ENCODE data around the gene PACSIN1.

PACSIN1 gene

DNA sequence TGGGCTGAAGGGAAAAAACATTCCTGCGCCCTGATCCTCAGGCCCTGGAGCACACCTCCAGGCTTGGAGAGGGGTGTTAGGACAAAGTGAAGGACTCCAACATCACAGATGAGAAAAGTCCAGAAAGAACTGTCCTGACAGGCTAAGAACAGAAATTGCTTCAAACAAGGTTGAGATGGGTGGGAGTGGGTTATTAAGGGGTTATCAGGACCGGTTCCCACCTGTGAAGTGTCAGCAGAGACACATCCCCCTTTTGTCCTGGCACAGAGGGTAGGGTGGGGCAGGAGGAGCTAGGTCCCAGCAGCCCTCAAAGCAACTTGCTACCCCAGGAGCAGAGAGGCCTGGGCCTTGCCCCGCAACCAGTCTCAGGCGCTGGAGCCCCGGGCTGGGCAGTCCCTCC, 86.7 kb downstream of the PACSIN1 start:
- H2AK5ac ChIP-seq (ENCODE audit: low read length, severe bottlenecking), result no peak overlapping the region
- no peak overlapping the region for H3K4ac ChIP-seq (ENCODE audit: low read depth in 1 of 2, low read length in 2 of 2)
- no peak overlapping the region for H3K4me2 ChIP-seq (ENCODE audit: low read length, poor library complexity, severe bottlenecking)

GRCh38 chr6:34553146-34553545, 87.3 kb downstream of the PACSIN1 start:
- H4K8ac ChIP-seq (ENCODE audit: low read length), result no peak overlapping the region
- H3K23ac ChIP-seq (ENCODE audit: low read length in 2 of 2), result no peak overlapping the region
- H3K4me1 ChIP-seq (ENCODE audit: control insufficient read depth, insufficient read depth, low read depth, low read length), result peaks cover 12% of the 10 kb centered on the region
- peaks cover 0 to 3% of the 10 kb centered on the region in 2 experiments for H3K36me3 ChIP-seq (ENCODE audit: control insufficient read depth in 1 of 2, insufficient read depth in 2 of 2, low read depth in 1 of 2, low read length in 2 of 2)
- no peak for DNase-seq
- H2BK12ac ChIP-seq (ENCODE audit: low read length in 2 of 2), result no peak overlapping the region
- H3K9ac ChIP-seq (ENCODE audit: low read length), result no peak overlapping the region
- no peak overlapping the region for H2AFZ ChIP-seq (ENCODE audit: low read depth, low read length)
- no peak overlapping the region for H3K4me3 ChIP-seq (ENCODE audit: insufficient read depth in 1 of 2, low read depth in 1 of 2, low read length in 2 of 2)
- H3K27ac ChIP-seq (ENCODE audit: low read length, poor library complexity, severe bottlenecking), result no peak overlapping the region
- H3K9me3 ChIP-seq (ENCODE audit: control insufficient read depth, low read length), result peaks cover 1% of the 10 kb centered on the region
- no peak overlapping the region for H3K14ac ChIP-seq (ENCODE audit: low read length in 2 of 2)
- no peak overlapping the region for H3K18ac ChIP-seq (ENCODE audit: low read depth in 1 of 2, low read length in 2 of 2)
- no peaks in the 10 kb centered on the region for H3K79me1 ChIP-seq (replicated peaks; ENCODE audit: low read length, poor library complexity, severe bottlenecking)
- H4K91ac ChIP-seq (ENCODE audit: low read length), result no peak overlapping the region
- peak overlapping the region; percentile 12 for H2BK15ac ChIP-seq (ENCODE audit: low read depth, poor library complexity, severe bottlenecking)
- no peak overlapping the region for H2AK5ac ChIP-seq (ENCODE audit: low read length, severe bottlenecking)
- WGBS, result 85% methylated on average over 4 of the region's 4 CpGs
- H2BK5ac ChIP-seq (ENCODE audit: low read depth, low read length, poor library complexity, severe bottlenecking), result no peak overlapping the region
- no peak overlapping the region for H3K4me2 ChIP-seq (ENCODE audit: low read length, poor library complexity, severe bottlenecking)
- no peak overlapping the region for H2BK120ac ChIP-seq (ENCODE audit: low read depth, low read length)
- H3K27me3 ChIP-seq (ENCODE audit: control insufficient read depth in 1 of 2, insufficient read depth in 1 of 2, low read length in 2 of 2), result peaks cover 0 to 61% of the 10 kb centered on the region in 2 experiments
- H3K4ac ChIP-seq (ENCODE audit: low read depth in 1 of 2, low read length in 2 of 2), result no peak overlapping the region

More for the DNA sequence above, 86.7 kb downstream of the PACSIN1 start:
- H3K9ac ChIP-seq (ENCODE audit: low read length), result no peak overlapping the region
- H4K91ac ChIP-seq (ENCODE audit: low read length), result no peak overlapping the region
- no peak overlapping the region for H2BK15ac ChIP-seq (ENCODE audit: low read depth, poor library complexity, severe bottlenecking)
- no peak overlapping the region for H2AFZ ChIP-seq (ENCODE audit: low read depth, low read length)
- no peak overlapping the region for H3K27ac ChIP-seq (ENCODE audit: low read length, poor library complexity, severe bottlenecking)
- no peak overlapping the region for H4K8ac ChIP-seq (ENCODE audit: low read length)
- DNase-seq, result no peak
- H3K23ac ChIP-seq (ENCODE audit: low read length in 2 of 2), result no peak overlapping the region
- no peak overlapping the region for H2BK120ac ChIP-seq (ENCODE audit: low read depth, low read length)
- no peak overlapping the region for H3K4me3 ChIP-seq (ENCODE audit: insufficient read depth in 1 of 2, low read depth in 1 of 2, low read length in 2 of 2)
- H2BK5ac ChIP-seq (ENCODE audit: low read depth, low read length, poor library complexity, severe bottlenecking), result no peak overlapping the region
- H3K4me1 ChIP-seq (ENCODE audit: control insufficient read depth, insufficient read depth, low read depth, low read length), result peaks cover 17% of the 10 kb centered on the region
- no peaks in the 10 kb centered on the region for H3K79me1 ChIP-seq (replicated peaks; ENCODE audit: low read length, poor library complexity, severe bottlenecking)
- peaks cover 0 to 3% of the 10 kb centered on the region in 2 experiments for H3K36me3 ChIP-seq (ENCODE audit: control insufficient read depth in 1 of 2, insufficient read depth in 2 of 2, low read depth in 1 of 2, low read length in 2 of 2)
- no peaks in the 10 kb centered on the region for H3K9me3 ChIP-seq (ENCODE audit: control insufficient read depth, low read length)
- WGBS, result 96% methylated on average over 5 of the region's 5 CpGs
- no peak overlapping the region for H3K14ac ChIP-seq (ENCODE audit: low read length in 2 of 2)
- no peak overlapping the region for H2BK12ac ChIP-seq (ENCODE audit: low read length in 2 of 2)
- no peak overlapping the region for H3K18ac ChIP-seq (ENCODE audit: low read depth in 1 of 2, low read length in 2 of 2)
- peaks cover 0 to 66% of the 10 kb centered on the region in 2 experiments for H3K27me3 ChIP-seq (ENCODE audit: control insufficient read depth in 1 of 2, insufficient read depth in 1 of 2, low read length in 2 of 2)

- no peak for DNase-seq
- Histone ChIP-seq H3K23ac (ENCODE audit: low read length in 2 of 2) (no peak overlapping the region), H3K4ac (ENCODE audit: low read depth in 1 of 2, low read length in 2 of 2) (no peak overlapping the region), H2AK5ac (ENCODE audit: low read length, severe bottlenecking) (no peak overlapping the region), H2AFZ (ENCODE audit: low read depth, low read length) (no peak overlapping the region), H3K4me3 (ENCODE audit: insufficient read depth in 1 of 2, low read depth in 1 of 2, low read length in 2 of 2) (no peak overlapping the region), H3K9me3 (ENCODE audit: control insufficient read depth, low read length) (peaks cover 7% of the 10 kb centered on the region), H3K18ac (ENCODE audit: low read depth in 1 of 2, low read length in 2 of 2) (no peak overlapping the region), H2BK120ac (ENCODE audit: low read depth, low read length) (no peak overlapping the region), H3K14ac (ENCODE audit: low read length in 2 of 2) (peak overlapping the region in 1 of 2 experiments; percentile 21), H2BK15ac (ENCODE audit: low read depth, poor library complexity, severe bottlenecking) (no peak overlapping the region), H3K79me1 (replicated peaks; ENCODE audit: low read length, poor library complexity, severe bottlenecking) (no peaks in the 10 kb centered on the region), H2BK5ac (ENCODE audit: low read depth, low read length, poor library complexity, severe bottlenecking) (no peak overlapping the region), H4K8ac (ENCODE audit: low read length) (no peak overlapping the region), H3K27me3 (ENCODE audit: control insufficient read depth in 1 of 2, insufficient read depth in 1 of 2, low read length in 2 of 2) (peaks cover 0 to 55% of the 10 kb centered on the region in 2 experiments), H3K27ac (ENCODE audit: low read length, poor library complexity, severe bottlenecking) (no peak overlapping the region), H3K9ac (ENCODE audit: low read length) (no peak overlapping the region), H3K4me1 (ENCODE audit: control insufficient read depth, insufficient read depth, low read depth, low read length) (peaks cover 11% of the 10 kb centered on the region), H4K91ac (ENCODE audit: low read length) (no peak overlapping the region), H2BK12ac (ENCODE audit: low read length in 2 of 2) (no peak overlapping the region), H3K4me2 (ENCODE audit: low read length, poor library complexity, severe bottlenecking) (no peak overlapping the region), H3K36me3 (ENCODE audit: control insufficient read depth in 1 of 2, insufficient read depth in 2 of 2, low read depth in 1 of 2, low read length in 2 of 2) (peaks cover 0 to 3% of the 10 kb centered on the region in 2 experiments)
- WGBS, result 63% methylated on average over 9 of the region's 10 CpGs
Observed at GRCh38 chr6:34553750-34554149, 87.9 kb downstream of the PACSIN1 start.

- Histone ChIP-seq H3K4me1 (ENCODE audit: control insufficient read depth, insufficient read depth, low read depth, low read length) (peaks cover 11% of the 10 kb centered on the region), H3K27ac (ENCODE audit: low read length, poor library complexity, severe bottlenecking) (no peak overlapping the region), H3K79me1 (replicated peaks; ENCODE audit: low read length, poor library complexity, severe bottlenecking) (no peaks in the 10 kb centered on the region), H3K14ac (ENCODE audit: low read length in 2 of 2) (peak overlapping the region in 1 of 2 experiments; percentile 94), H3K4me3 (ENCODE audit: insufficient read depth in 1 of 2, low read depth in 1 of 2, low read length in 2 of 2) (peak overlapping the region in 1 of 2 experiments; percentile 7), H3K27me3 (ENCODE audit: control insufficient read depth in 1 of 2, insufficient read depth in 1 of 2, low read length in 2 of 2) (peaks cover 0 to 52% of the 10 kb centered on the region in 2 experiments), H2BK5ac (ENCODE audit: low read depth, low read length, poor library complexity, severe bottlenecking) (no peak overlapping the region), H4K8ac (ENCODE audit: low read length) (peak overlapping the region; percentile 25), H2BK15ac (ENCODE audit: low read depth, poor library complexity, severe bottlenecking) (no peak overlapping the region), H2BK120ac (ENCODE audit: low read depth, low read length) (no peak overlapping the region), H4K91ac (ENCODE audit: low read length) (peak overlapping the region; percentile 25), H3K9ac (ENCODE audit: low read length) (no peak overlapping the region), H2BK12ac (ENCODE audit: low read length in 2 of 2) (no peak overlapping the region), H3K4me2 (ENCODE audit: low read length, poor library complexity, severe bottlenecking) (no peak overlapping the region), H3K18ac (ENCODE audit: low read depth in 1 of 2, low read length in 2 of 2) (no peak overlapping the region), H3K36me3 (ENCODE audit: control insufficient read depth in 1 of 2, insufficient read depth in 2 of 2, low read depth in 1 of 2, low read length in 2 of 2) (peaks cover 0 to 3% of the 10 kb centered on the region in 2 experiments), H3K4ac (ENCODE audit: low read depth in 1 of 2, low read length in 2 of 2) (no peak overlapping the region), H2AK5ac (ENCODE audit: low read length, severe bottlenecking) (no peak overlapping the region), H3K9me3 (ENCODE audit: control insufficient read depth, low read length) (peaks cover 7% of the 10 kb centered on the region), H2AFZ (ENCODE audit: low read depth, low read length) (no peak overlapping the region), H3K23ac (ENCODE audit: low read length in 2 of 2) (no peak overlapping the region)
- no peak for DNase-seq
- 58% methylated on average over 10 of the region's 15 CpGs for WGBS
Observed at GRCh38 chr6:34554291-34555006, 88.6 kb downstream of the PACSIN1 start.

Measured in mesenchymal stem cell (in vitro differentiated cells and primary cell).